Measurements from ENCODE around the gene GPI.
"Not testable (repeated sequence)": the region's sequence is repeated elsewhere in the genome, so short reads cannot be mapped to it uniquely, and the experiment has no call there.

The GPI gene

DNA sequence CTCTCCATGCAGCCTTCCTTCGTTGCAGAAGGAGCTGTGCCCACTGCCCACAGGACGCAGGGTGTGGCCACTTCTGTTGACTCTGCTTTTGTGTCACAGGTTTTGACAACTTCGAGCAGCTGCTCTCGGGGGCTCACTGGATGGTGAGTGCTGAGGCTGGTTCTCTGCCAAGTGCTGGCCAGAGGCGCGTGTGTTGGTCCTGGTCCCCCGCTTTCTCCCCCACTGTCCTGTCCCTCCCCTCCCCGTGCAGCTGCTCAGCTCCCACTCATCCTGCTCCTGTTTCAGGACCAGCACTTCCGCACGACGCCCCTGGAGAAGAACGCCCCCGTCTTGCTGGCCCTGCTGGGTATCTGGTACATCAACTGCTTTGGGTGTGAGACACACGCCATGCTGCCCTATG lies 28.6 kb downstream of the GPI start:
- H3K27ac ChIP-seq: no peak overlapping the region
- no peak overlapping the region for H3K4me2 ChIP-seq
- H3K36me3 ChIP-seq: peaks cover 99 to 100% (median 100%) of the 10 kb centered on the region in 11 experiments
- no peak overlapping the region for H3K9ac ChIP-seq
- H3K4me1 ChIP-seq: no peaks in the 10 kb centered on the region
- no peaks in the 10 kb centered on the region for H3K9me3 ChIP-seq (replicated peaks in 1 of 11)
- H4K20me1 ChIP-seq: peaks cover 16 to 99% (median 91%) of the 10 kb centered on the region in 11 experiments; a peak in 20 of 22 replicates
- TF ChIP-seq Cebpa-rat (IDR thresholded peaks at IDR 0.05): no peak
- no peak overlapping the region for H3K4me3 ChIP-seq
- H3K27me3 ChIP-seq: no peaks in the 10 kb centered on the region

DNA sequence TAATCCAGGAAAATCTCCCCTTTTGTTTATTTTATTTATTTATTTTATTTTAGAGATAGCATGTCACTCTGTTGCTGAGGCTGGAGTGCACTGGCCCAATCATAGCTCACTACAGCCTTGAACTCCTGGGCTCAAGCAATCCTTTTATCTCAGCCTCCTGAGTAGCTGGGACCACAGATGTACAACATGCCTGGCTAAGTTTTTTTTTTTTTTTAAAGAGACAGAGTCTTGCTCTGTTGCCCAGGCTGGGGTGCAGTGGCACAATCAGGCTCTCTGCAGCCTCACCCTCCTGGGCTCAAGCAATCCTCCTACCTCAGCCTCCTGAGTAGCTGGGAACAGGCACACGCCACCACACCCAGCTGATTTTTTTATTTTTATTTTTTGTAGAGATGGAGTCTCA lies 32.9 kb downstream of the GPI start:
- Histone ChIP-seq H3K36me3 (peaks cover 87 to 100% (median 95%) of the 10 kb centered on the region in 11 experiments), H3K9me3 (replicated peaks in 1 of 11) (no peaks in the 10 kb centered on the region), H3K27me3 (no peaks in the 10 kb centered on the region), H3K9ac (no peak overlapping the region), H3K27ac (no peak overlapping the region), H3K4me2 (no peak overlapping the region), H3K4me3 (no peak overlapping the region), H3K4me1 (no peaks in the 10 kb centered on the region), H4K20me1 (peaks cover 8 to 79% (median 53%) of the 10 kb centered on the region in 11 experiments; a peak in 20 of 22 replicates)
- TF ChIP-seq Cebpa-rat (IDR thresholded peaks at IDR 0.05): no peak

DNA sequence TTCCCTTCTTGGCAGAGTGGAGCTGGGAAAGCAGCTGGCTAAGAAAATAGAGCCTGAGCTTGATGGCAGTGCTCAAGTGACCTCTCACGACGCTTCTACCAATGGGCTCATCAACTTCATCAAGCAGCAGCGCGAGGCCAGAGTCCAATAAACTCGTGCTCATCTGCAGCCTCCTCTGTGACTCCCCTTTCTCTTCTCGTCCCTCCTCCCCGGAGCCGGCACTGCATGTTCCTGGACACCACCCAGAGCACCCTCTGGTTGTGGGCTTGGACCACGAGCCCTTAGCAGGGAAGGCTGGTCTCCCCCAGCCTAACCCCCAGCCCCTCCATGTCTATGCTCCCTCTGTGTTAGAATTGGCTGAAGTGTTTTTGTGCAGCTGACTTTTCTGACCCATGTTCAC lies 34.9 kb downstream of the GPI start:
- peaks cover 3 to 58% (median 34%) of the 10 kb centered on the region in 11 experiments; a peak in 15 of 22 replicates for H4K20me1 ChIP-seq
- H3K4me2 ChIP-seq: no peak overlapping the region
- peaks cover 0 to 6% (median 3%) of the 10 kb centered on the region in 10 experiments; a peak in 15 of 20 replicates for H3K4me1 ChIP-seq
- no peaks in the 10 kb centered on the region for H3K9me3 ChIP-seq (replicated peaks in 1 of 11)
- no peak overlapping the region for H3K9ac ChIP-seq
- no peaks in the 10 kb centered on the region for H3K27me3 ChIP-seq
- H3K27ac ChIP-seq: no peak overlapping the region
- TF ChIP-seq Cebpa-rat (IDR thresholded peaks at IDR 0.05): no peak
- H3K36me3 ChIP-seq: peaks cover 67 to 82% (median 75%) of the 10 kb centered on the region in 11 experiments
- no peak overlapping the region for H3K4me3 ChIP-seq

DNA sequence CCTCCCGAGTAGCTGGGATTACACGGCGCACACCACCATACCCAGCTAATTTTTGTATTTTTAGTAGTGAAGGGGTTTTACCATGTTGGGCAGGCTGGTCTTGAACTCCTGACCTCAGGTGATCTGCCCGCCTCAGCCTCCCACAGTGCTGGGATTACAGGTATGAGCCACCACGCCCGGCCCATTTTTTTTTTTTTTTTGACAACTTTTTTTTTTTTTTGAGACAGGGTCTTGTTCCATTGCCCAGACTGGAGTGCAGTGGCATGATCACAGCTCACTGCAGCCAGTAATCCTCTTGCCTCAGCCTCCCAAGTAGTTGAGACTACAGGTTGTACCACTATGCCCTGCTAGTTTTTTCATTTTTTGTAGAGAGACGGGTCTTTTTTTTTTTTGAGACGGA lies 35.8 kb downstream of the GPI start:
- not testable (repeated sequence) for H3K4me3 ChIP-seq; H3K9me3 ChIP-seq (replicated peaks in 1 of 11); H3K27me3 ChIP-seq; H3K4me2 ChIP-seq; H3K9ac ChIP-seq; H3K27ac ChIP-seq
- Histone ChIP-seq H3K4me1 (peaks cover 9 to 16% (median 13%) of the 10 kb centered on the region in 10 experiments; a peak in 17 of 20 replicates), H4K20me1 (peaks cover 3 to 49% (median 26%) of the 10 kb centered on the region in 11 experiments; a peak in 15 of 22 replicates), H3K36me3 (peaks cover 57 to 72% (median 66%) of the 10 kb centered on the region in 11 experiments)

DNA sequence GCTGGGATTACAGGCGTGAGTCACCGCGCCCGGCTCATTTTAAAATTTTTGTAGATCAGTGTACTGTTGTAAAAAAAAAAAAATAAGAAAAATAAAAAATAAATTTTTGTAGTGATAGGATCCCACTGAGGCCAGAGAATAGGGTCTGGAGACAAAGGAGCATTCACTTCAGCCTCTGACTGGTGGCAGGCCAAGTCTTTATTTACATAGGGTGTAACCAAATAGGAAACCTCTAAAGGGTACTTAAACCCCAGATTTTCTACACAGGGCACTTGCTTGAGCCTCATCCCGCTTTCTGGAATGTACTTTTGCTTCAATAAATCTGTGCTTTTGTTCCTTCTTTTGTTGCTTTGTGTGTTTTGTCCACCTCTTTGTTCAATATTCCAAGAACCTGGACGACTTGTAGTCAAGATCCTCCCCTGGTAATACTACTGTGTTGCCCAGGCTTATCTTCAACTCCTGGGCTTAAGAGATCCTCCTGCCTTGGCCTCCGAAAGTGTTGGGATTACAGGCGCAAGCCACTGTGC lies 37.1 kb downstream of the GPI start:
- no peak overlapping the region for H3K27ac ChIP-seq
- H3K9me3 ChIP-seq (replicated peaks in 1 of 11): no peaks in the 10 kb centered on the region
- no peaks in the 10 kb centered on the region for H3K27me3 ChIP-seq
- no peak for TF ChIP-seq Cebpa-rat (IDR thresholded peaks at IDR 0.05)
- peaks cover under 1 to 41% (median 13%) of the 10 kb centered on the region in 11 experiments; a peak in 15 of 22 replicates for H4K20me1 ChIP-seq
- H3K4me2 ChIP-seq: no peak overlapping the region
- H3K36me3 ChIP-seq: peaks cover 45 to 60% (median 54%) of the 10 kb centered on the region in 11 experiments
- peaks cover 12 to 18% (median 14%) of the 10 kb centered on the region in 10 experiments; a peak in 17 of 20 replicates for H3K4me1 ChIP-seq
- H3K4me3 ChIP-seq: no peak overlapping the region
- no peak overlapping the region for H3K9ac ChIP-seq

GRCh38 chr19:34403784-34404108 lies 38.8 kb downstream of the GPI start:
- H3K4me3 ChIP-seq: peak overlapping the region; percentile 81 to 99 (median 90)
- peaks cover 31 to 53% (median 42%) of the 10 kb centered on the region in 11 experiments for H3K36me3 ChIP-seq
- no peaks in the 10 kb centered on the region for H3K9me3 ChIP-seq (replicated peaks in 1 of 11)
- H4K20me1 ChIP-seq: peaks cover 0 to 39% (median 6%) of the 10 kb centered on the region in 11 experiments; a peak in 12 of 22 replicates
- peak overlapping the region; percentile 87 to 100 (median 97) for H3K4me2 ChIP-seq
- peak overlapping the region in 10 of 11 experiments; percentile 39 to 77 (median 66); a peak in 14 of 22 replicates for H3K27ac ChIP-seq
- peak overlapping the region; percentile 72 to 86 (median 82); a peak in 19 of 22 replicates for H3K9ac ChIP-seq
- peaks cover 12 to 24% (median 14%) of the 10 kb centered on the region in 10 experiments; a peak in 17 of 20 replicates for H3K4me1 ChIP-seq
- no peaks in the 10 kb centered on the region for H3K27me3 ChIP-seq
- no peak for TF ChIP-seq Cebpa-rat (IDR thresholded peaks at IDR 0.05)

DNA sequence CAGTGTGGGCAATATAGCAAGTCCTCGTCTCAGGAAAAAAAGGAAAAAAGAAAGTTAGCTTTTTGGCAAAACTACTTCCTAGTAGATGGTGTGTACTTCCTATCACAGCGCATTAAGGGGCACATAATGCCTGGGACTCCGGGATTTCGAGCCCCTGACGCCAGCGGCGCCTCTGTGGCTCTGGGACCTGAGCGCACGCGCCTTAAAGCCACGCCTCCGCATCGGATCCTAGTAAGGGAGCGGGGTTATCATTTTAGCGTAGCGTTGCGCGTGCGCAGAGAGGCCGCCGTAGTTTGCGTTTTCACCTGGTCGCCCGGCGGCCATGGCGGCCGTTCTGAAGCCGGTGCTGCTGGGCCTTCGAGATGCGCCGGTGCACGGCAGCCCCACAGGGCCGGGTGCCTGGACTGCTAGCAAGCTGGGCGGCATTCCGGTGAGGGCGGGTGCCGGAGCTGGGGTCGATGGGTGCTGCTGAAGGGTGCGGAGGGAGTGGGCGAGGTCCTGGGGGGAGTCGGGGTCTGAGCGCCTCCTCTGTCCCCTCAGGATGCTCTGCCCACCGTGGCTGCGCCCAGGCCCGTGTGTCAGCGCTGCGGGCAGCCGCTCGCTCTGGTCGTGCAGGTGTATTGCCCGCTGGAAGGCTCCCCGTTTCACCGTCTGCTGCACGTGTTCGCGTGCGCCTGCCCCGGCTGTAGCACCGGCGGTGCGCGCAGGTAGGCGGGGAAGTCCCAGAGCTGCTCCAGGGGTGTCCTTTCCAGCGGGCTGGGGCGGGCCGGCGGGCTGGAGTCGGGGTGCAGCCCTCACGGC lies 39.3 kb downstream of the GPI start, which contains the start of gene PDCD2L:
PDCD2L (plus strand) TSS at position 291 of the 801 bp plus-strand sequence; CDS start at position 323, 32 bp downstream.
- no peak for TF ChIP-seq Cebpa-rat (IDR thresholded peaks at IDR 0.05)
- H3K4me1 ChIP-seq: peaks cover 12 to 24% (median 14%) of the 10 kb centered on the region in 10 experiments; a peak in 18 of 20 replicates
- peaks cover 0 to 39% (median 6%) of the 10 kb centered on the region in 11 experiments; a peak in 11 of 22 replicates for H4K20me1 ChIP-seq
- H3K9me3 ChIP-seq (replicated peaks in 1 of 11): no peaks in the 10 kb centered on the region
- peaks cover 31 to 53% (median 42%) of the 10 kb centered on the region in 11 experiments for H3K36me3 ChIP-seq
- no peaks in the 10 kb centered on the region for H3K27me3 ChIP-seq
- H3K9ac ChIP-seq: peak within 1 kb of the TSS; percentile 72 to 86 (median 82)
- H3K4me3 ChIP-seq: peak within 1 kb of the TSS; percentile 81 to 99 (median 90)
- peak within 1 kb of the TSS; percentile 39 to 77 (median 66); a peak in 21 of 22 replicates for H3K27ac ChIP-seq
- peak within 1 kb of the TSS; percentile 87 to 100 (median 97) for H3K4me2 ChIP-seq

- Histone ChIP-seq H3K4me1 (peaks cover 12 to 24% (median 14%) of the 10 kb centered on the region in 10 experiments; a peak in 18 of 20 replicates), H4K20me1 (peaks cover 0 to 32% (median 0%) of the 10 kb centered on the region in 11 experiments; a peak in 7 of 22 replicates), H3K9ac (peak overlapping the region in 2 of 11 experiments; percentile 11 to 86; a peak in 1 of 22 replicates), H3K9me3 (replicated peaks in 1 of 11) (no peaks in the 10 kb centered on the region), H3K4me3 (no peak overlapping the region), H3K4me2 (peak overlapping the region in 10 of 11 experiments; percentile 87 to 100 (median 97); a peak in 13 of 22 replicates), H3K27me3 (no peaks in the 10 kb centered on the region), H3K27ac (no peak overlapping the region), H3K36me3 (peaks cover 17 to 53% (median 42%) of the 10 kb centered on the region in 11 experiments; a peak in 21 of 22 replicates)
- TF ChIP-seq Cebpa-rat (IDR thresholded peaks at IDR 0.05): no peak
These were observed 41.1 kb downstream of the GPI start for GRCh38 chr19:34405892-34406660.
